Fibroblast of upper back skin (primary cell): ENCODE measurements around the gene CHRND.

Experiments used
- DNase-seq: peaks from one replicate; pipeline ENCODE4 v3.0.0-alpha.2; 2013

CHRND gene

GRCh38 chr2:232504438-232504837 is 21.5 kb upstream of the CHRND start:
- no peak for DNase-seq

- no peak for DNase-seq
Measured at GRCh38 chr2:232505856-232506255, 20.1 kb upstream of the CHRND start.

- no peak for DNase-seq
Measured at GRCh38 chr2:232506709-232507108, 19.3 kb upstream of the CHRND start.

GRCh38 chr2:232508251-232508650 is 17.7 kb upstream of the CHRND start:
- DNase-seq: no peak

- no peak for DNase-seq
Measured at GRCh38 chr2:232511336-232511890, 14.5 kb upstream of the CHRND start.

- no peak for DNase-seq
Measured at GRCh38 chr2:232512602-232513001, 13.4 kb upstream of the CHRND start.

GRCh38 chr2:232513353-232513752 is 12.6 kb upstream of the CHRND start:
- no peak for DNase-seq

- no peak for DNase-seq
Measured at GRCh38 chr2:232515639-232516038, 10.3 kb upstream of the CHRND start.

- no peak for DNase-seq
Measured at GRCh38 chr2:232516551-232516950, 9.4 kb upstream of the CHRND start.

GRCh38 chr2:232518844-232519243 is 7.1 kb upstream of the CHRND start:
- no peak for DNase-seq

GRCh38 chr2:232519581-232520438 is 6.2 kb upstream of the CHRND start, which contains the start of gene PRSS56:
TSS of gene PRSS56 (plus strand) at chr2:232520388. CDS start at chr2:232520599, 211 bp downstream.
- DNase-seq: no peak

- no peak for DNase-seq
Measured at GRCh38 chr2:232520489-232520888, 5.5 kb upstream of the CHRND start.

- no peak for DNase-seq
Measured at GRCh38 chr2:232521098-232521497, 4.9 kb upstream of the CHRND start.

- no peak for DNase-seq
Measured at GRCh38 chr2:232521959-232522622, 3.9 kb upstream of the CHRND start.

- no peak for DNase-seq
Measured at GRCh38 chr2:232522623-232523401, 3.1 kb upstream of the CHRND start.

GRCh38 chr2:232523402-232523681 is 2.6 kb upstream of the CHRND start:
- DNase-seq: no peak

- DNase-seq: peak; percentile 15
Measured at GRCh38 chr2:232523682-232524597, 2.0 kb upstream of the CHRND start.

- no peak for DNase-seq
Measured at GRCh38 chr2:232524771-232525170, 1.2 kb upstream of the CHRND start.

GRCh38 chr2:232525199-232525598 is 761 bp upstream of the CHRND start:
- DNase-seq: no peak

- DNase-seq: no peak
Measured at GRCh38 chr2:232526372-232526941, 497 bp downstream of the CHRND start.

- no peak for DNase-seq
Measured at GRCh38 chr2:232527905-232528470, 2.0 kb downstream of the CHRND start.
